ENCODE results near the gene CYB561D2. TPM values are rescaled to one million over a fixed set of nuclear protein-coding genes. Genes with fewer than 3 reads are reported as not detected.

Gene CYB561D2
- total RNA-seq, 4 donors from 2014 or later = 13.3 to 19.9 (median 17.8) TPM

DNA sequence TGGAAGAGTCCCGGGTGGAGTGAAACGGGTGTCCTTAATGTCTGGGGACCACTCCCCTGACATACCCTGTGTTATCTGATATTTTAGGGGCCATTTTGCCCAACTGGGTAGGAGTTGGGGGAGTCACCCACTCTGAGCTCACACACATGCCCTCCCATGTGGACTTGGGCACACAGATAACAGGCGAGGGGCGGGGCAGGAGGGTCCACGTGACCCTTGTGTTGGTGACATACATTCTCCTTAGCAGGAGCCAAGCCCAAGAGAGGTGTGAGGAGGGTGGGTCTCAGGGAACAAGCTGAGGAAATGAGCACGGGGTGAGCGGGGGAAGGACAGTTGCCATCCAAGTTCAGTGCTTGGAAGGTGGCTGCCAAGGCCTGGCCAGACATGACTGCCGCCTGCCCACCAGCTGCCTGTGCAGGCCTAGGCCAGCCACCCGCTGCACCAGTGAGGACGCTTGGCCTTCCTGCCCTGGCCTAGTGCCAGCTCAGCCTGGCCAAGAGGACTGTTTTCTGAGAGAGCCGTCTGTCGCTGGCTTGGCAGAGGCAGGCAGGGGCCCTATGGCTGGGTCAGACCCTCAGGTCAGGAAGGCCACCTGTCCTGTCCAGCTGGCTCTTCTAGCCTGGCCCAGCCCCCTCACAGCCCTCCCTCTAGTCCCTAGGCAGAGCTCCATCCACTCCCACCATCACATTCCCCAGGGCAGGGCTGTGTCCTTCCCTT is 40.0 kb downstream of the CYB561D2 start:
- H3K27me3 ChIP-seq = no peaks in the 10 kb centered on the region
- TF ChIP-seq POLR2A (IDR thresholded peaks at IDR 0.05) = no peak
- no peak for TF ChIP-seq CTCF (IDR thresholded peaks at IDR 0.05 in 4 of 5, conservative IDR thresholded peaks at IDR 0.05 in 1 of 5)
- DNase-seq (peak; percentile 31 to 68), ATAC-seq (peak; percentile 54 to 56)
- in situ Hi-C loops (cut with MboI; ENCODE audit: low sequenced_read_pairs in 4 of 4) = no loop called here
- intact Hi-C loops (cut with DNase I; ENCODE audit: low total_unique reads) = no loop called here
- H3K4me1 ChIP-seq = peaks cover 18 to 23% of the 10 kb centered on the region in 2 donors
- H3K36me3 ChIP-seq = no peaks in the 10 kb centered on the region
- H3K4me3 ChIP-seq = no peak overlapping the region
- no peaks in the 10 kb centered on the region for H3K9me3 ChIP-seq
- peak overlapping the region; percentile 13 to 65 (median 46) for H3K27ac ChIP-seq

- H3K36me3 ChIP-seq = no peaks in the 10 kb centered on the region
- DNase-seq (peak in 1 of 2 donors; percentile 47), ATAC-seq (peak; percentile 30 to 39)
- no peak overlapping the region for H3K4me3 ChIP-seq
- in situ Hi-C loops (cut with MboI; ENCODE audit: low sequenced_read_pairs in 4 of 4) (no loop called here), intact Hi-C loops (cut with DNase I; ENCODE audit: low total_unique reads) (no loop called here)
- no peaks in the 10 kb centered on the region for H3K9me3 ChIP-seq
- no peaks in the 10 kb centered on the region for H3K27me3 ChIP-seq
- TF ChIP-seq POLR2A (IDR thresholded peaks at IDR 0.05) (no peak), CTCF (IDR thresholded peaks at IDR 0.05 in 4 of 5, conservative IDR thresholded peaks at IDR 0.05 in 1 of 5) (no peak)
- H3K27ac ChIP-seq = no peak overlapping the region
- H3K4me1 ChIP-seq = peaks cover 18 to 23% of the 10 kb centered on the region in 2 donors
Observed at GRCh38 chr3:50392101-50392715, 41.5 kb downstream of the CYB561D2 start.

DNA sequence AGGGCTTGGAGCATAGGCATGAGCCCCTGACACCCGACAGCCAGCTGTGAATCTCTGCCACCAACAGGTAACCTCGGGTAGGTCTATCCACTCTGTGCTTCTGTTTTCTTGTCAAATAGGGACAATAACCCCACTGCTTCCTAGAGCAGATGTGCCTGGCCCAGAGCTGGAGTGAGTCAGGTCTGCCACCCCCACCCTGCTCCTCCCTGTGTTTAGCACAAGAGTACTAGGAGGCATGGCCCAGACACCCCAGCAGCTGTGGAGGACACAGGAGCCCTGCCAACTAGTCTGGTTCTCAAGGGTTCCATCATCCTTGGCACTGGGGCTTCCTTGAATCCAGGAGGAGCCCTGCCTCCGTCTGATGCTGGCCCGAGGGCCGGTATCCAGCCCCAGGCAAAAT is 42.4 kb downstream of the CYB561D2 start:
- intact Hi-C loops (cut with DNase I; ENCODE audit: low total_unique reads) (no loop called here), in situ Hi-C loops (cut with MboI; ENCODE audit: low sequenced_read_pairs in 4 of 4) (no loop called here)
- H3K36me3 ChIP-seq = no peaks in the 10 kb centered on the region
- ATAC-seq (no peak), DNase-seq (no peak)
- H3K27ac ChIP-seq = no peak overlapping the region
- H3K4me1 ChIP-seq = peaks cover 18 to 23% of the 10 kb centered on the region in 2 donors
- H3K9me3 ChIP-seq = no peaks in the 10 kb centered on the region
- H3K4me3 ChIP-seq = no peak overlapping the region
- no peak for TF ChIP-seq POLR2A (IDR thresholded peaks at IDR 0.05)
- no peak for TF ChIP-seq CTCF (IDR thresholded peaks at IDR 0.05 in 4 of 5, conservative IDR thresholded peaks at IDR 0.05 in 1 of 5)
- H3K27me3 ChIP-seq = no peaks in the 10 kb centered on the region

DNA sequence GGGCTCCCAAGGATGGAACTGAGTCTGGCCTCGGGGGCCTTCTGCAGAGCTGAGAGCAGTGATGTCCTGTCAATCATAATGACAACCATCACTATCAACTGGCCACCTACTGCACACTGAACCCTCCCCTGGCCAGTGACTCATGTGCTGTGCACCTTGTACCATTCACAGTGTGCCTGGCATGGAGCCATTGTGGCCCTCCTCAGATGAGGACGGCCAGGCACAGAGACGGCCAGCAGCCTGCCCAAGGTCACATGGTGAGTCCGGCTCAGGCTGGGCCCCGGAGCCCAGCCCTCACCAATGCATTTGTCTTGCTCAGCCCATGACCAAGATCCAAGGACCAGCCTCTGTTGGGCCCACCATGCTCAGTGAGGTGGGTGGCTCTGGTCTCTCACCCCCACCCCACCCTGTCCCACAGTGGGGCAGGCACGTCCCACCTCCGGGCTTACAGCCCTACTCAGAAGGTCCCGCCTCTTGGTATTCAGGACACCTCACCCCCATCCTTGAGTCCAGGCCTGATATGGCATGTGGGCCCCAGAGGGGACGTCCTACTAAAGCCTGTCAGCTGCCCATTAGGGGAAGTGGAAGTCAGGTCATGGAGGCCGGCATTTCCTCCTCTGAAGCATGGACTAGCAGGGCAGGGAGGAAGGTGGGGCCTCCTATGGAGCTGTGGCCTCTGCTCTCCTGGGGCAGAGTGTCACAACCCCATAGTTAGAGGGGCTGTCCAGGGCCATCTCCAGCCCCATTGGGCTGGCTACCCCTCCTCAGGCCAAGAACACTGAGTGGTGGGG is 44.6 kb downstream of the CYB561D2 start:
- in situ Hi-C loops (cut with MboI; ENCODE audit: low sequenced_read_pairs in 4 of 4) (no loop called here), intact Hi-C loops (cut with DNase I; ENCODE audit: low total_unique reads) (no loop called here)
- no peak overlapping the region for H3K4me3 ChIP-seq
- DNase-seq = no peak
- ATAC-seq = no peak
- TF ChIP-seq CTCF (IDR thresholded peaks at IDR 0.05 in 4 of 5, conservative IDR thresholded peaks at IDR 0.05 in 1 of 5) (no peak), POLR2A (IDR thresholded peaks at IDR 0.05) (no peak)
- no peaks in the 10 kb centered on the region for H3K9me3 ChIP-seq
- H3K36me3 ChIP-seq = no peaks in the 10 kb centered on the region
- H3K27me3 ChIP-seq = no peaks in the 10 kb centered on the region
- peaks cover 18 to 20% of the 10 kb centered on the region in 2 donors for H3K4me1 ChIP-seq
- H3K27ac ChIP-seq = no peak overlapping the region

Data from gastrocnemius medialis (tissue), 4 donors.